ENCODE data around the gene ATG9A. TPM values are rescaled to one million over a fixed set of nuclear protein-coding genes. Genes with fewer than 3 reads are reported as not detected.

ATG9A gene
- total RNA-seq, 1 experiment from 2014 or later = 39.2 TPM

- DNase-seq (ENCODE audit: low read depth) = no peak
- in situ Hi-C loops (cut with HindIII; ENCODE audit: low pct_unique_long_range_greater_than_20kb, low sequenced_read_pairs) = no loop called here
These were observed 59.3 kb downstream of the ATG9A start, which contains the start of gene SLC23A3 for GRCh38 chr2:219169930-219170654. Gene SLC23A3, minus strand, starts transcription at chr2:219170029. Its CDS starts 45 bp downstream, at chr2:219169984.

Other genes with a start within 250 kb of the ATG9A start
- gene FEV, start 244.5 kb downstream of the ATG9A start, total RNA-seq (2014; rRNA removed; shearing (Covaris generic); ENCODE audit: low replicate concordance) = not detected in 2 replicates
- not detected in 2 replicates for gene CRYBA2, start 236.2 kb downstream of the ATG9A start, total RNA-seq (2014; rRNA removed; shearing (Covaris generic); ENCODE audit: low replicate concordance)
- gene CFAP65, start 188.1 kb downstream of the ATG9A start, total RNA-seq (2014; rRNA removed; shearing (Covaris generic); ENCODE audit: low replicate concordance) = not detected in 2 replicates
- not detected in 2 replicates for gene IHH, start 168.7 kb downstream of the ATG9A start, total RNA-seq (2014; rRNA removed; shearing (Covaris generic); ENCODE audit: low replicate concordance)
- 17.4 and 21.5 TPM in 2 replicates for gene NHEJ1, start 68.8 kb downstream of the ATG9A start, total RNA-seq (2014; rRNA removed; shearing (Covaris generic); ENCODE audit: low replicate concordance)
- 0.07 and 0.70 TPM in 2 replicates for gene SLC23A3, start 59.6 kb downstream of the ATG9A start, total RNA-seq (2014; rRNA removed; shearing (Covaris generic); ENCODE audit: low replicate concordance)
- 24.6 and 28.9 TPM in 2 replicates for gene CNPPD1, start 52.7 kb downstream of the ATG9A start, total RNA-seq (2014; rRNA removed; shearing (Covaris generic); ENCODE audit: low replicate concordance)
- 54.2 and 72.1 TPM in 2 replicates for gene RETREG2, start 51.4 kb downstream of the ATG9A start, total RNA-seq (2014; rRNA removed; shearing (Covaris generic); ENCODE audit: low replicate concordance)
- 32.5 and 42.0 TPM in 2 replicates for gene ZFAND2B, start 22.9 kb downstream of the ATG9A start, total RNA-seq (2014; rRNA removed; shearing (Covaris generic); ENCODE audit: low replicate concordance)
- gene ABCB6, start 10.7 kb downstream of the ATG9A start, total RNA-seq (2014; rRNA removed; shearing (Covaris generic); ENCODE audit: low replicate concordance) = 80.0 and 81.7 TPM in 2 replicates
- 20.7 and 45.6 TPM in 2 replicates for gene ANKZF1, start 170 bp upstream of the ATG9A start, total RNA-seq (2014; rRNA removed; shearing (Covaris generic); ENCODE audit: low replicate concordance)
- 26.1 and 35.4 TPM in 2 replicates for gene GLB1L, start 15.8 kb upstream of the ATG9A start, total RNA-seq (2014; rRNA removed; shearing (Covaris generic); ENCODE audit: low replicate concordance)
- 45.2 and 60.8 TPM in 2 replicates for gene STK16, start 15.8 kb upstream of the ATG9A start, total RNA-seq (2014; rRNA removed; shearing (Covaris generic); ENCODE audit: low replicate concordance)
- 0.10 TPM in 1 of 2 replicates, not detected in the other for gene TUBA4B, start 23.6 kb upstream of the ATG9A start, total RNA-seq (2014; rRNA removed; shearing (Covaris generic); ENCODE audit: low replicate concordance)
- gene TUBA4A, start 24.3 kb upstream of the ATG9A start, total RNA-seq (2014; rRNA removed; shearing (Covaris generic); ENCODE audit: low replicate concordance) = 23.9 and 24.9 TPM in 2 replicates
- 17.0 and 50.6 TPM in 2 replicates for gene DNAJB2, start 49.7 kb upstream of the ATG9A start, total RNA-seq (2014; rRNA removed; shearing (Covaris generic); ENCODE audit: low replicate concordance)
- not detected in 2 replicates for gene PTPRN, start 79.8 kb upstream of the ATG9A start, total RNA-seq (2014; rRNA removed; shearing (Covaris generic); ENCODE audit: low replicate concordance)
- gene RESP18, start 103.1 kb upstream of the ATG9A start, total RNA-seq (2014; rRNA removed; shearing (Covaris generic); ENCODE audit: low replicate concordance) = not detected in 2 replicates
- 76.8 and 84.9 TPM in 2 replicates for gene DNPEP, start 158.3 kb upstream of the ATG9A start, total RNA-seq (2014; rRNA removed; shearing (Covaris generic); ENCODE audit: low replicate concordance)
- 4.9 TPM in 1 of 2 replicates, not detected in the other for gene DES, start 188.7 kb upstream of the ATG9A start, total RNA-seq (2014; rRNA removed; shearing (Covaris generic); ENCODE audit: low replicate concordance)
- gene SPEG, start 205.2 kb upstream of the ATG9A start, total RNA-seq (2014; rRNA removed; shearing (Covaris generic); ENCODE audit: low replicate concordance) = 8.4 and 22.9 TPM in 2 replicates